ENCODE measurements around the gene SOX8.
"Not testable (repeated sequence)": the region's sequence is repeated elsewhere in the genome, so short reads cannot be mapped to it uniquely, and the experiment has no call there.

- not testable (repeated sequence) for TF ChIP-seq ZNF384 (IDR thresholded peaks at IDR 0.05); BHLHE40 (IDR thresholded peaks at IDR 0.05; ENCODE audit: borderline replicate concordance); ELF4 (IDR thresholded peaks at IDR 0.05); SP1 (IDR thresholded peaks at IDR 0.05); SUZ12 (IDR thresholded peaks at IDR 0.05); HDGF (IDR thresholded peaks at IDR 0.05; ENCODE audit: borderline replicate concordance)
- TF ChIP-seq, protein P1, sequence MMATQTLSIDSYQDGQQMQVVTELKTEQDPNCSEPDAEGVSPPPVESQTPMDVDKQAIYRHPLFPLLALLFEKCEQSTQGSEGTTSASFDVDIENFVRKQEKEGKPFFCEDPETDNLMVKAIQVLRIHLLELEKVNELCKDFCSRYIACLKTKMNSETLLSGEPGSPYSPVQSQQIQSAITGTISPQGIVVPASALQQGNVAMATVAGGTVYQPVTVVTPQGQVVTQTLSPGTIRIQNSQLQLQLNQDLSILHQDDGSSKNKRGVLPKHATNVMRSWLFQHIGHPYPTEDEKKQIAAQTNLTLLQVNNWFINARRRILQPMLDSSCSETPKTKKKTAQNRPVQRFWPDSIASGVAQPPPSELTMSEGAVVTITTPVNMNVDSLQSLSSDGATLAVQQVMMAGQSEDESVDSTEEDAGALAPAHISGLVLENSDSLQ (IDR thresholded peaks at IDR 0.05) = not testable (repeated sequence)
These were observed 25.8 kb upstream of the SOX8 start for GRCh38 chr16:955766-956165.
